ENCODE measurements around the gene PIK3CB.

PIK3CB gene

DNA sequence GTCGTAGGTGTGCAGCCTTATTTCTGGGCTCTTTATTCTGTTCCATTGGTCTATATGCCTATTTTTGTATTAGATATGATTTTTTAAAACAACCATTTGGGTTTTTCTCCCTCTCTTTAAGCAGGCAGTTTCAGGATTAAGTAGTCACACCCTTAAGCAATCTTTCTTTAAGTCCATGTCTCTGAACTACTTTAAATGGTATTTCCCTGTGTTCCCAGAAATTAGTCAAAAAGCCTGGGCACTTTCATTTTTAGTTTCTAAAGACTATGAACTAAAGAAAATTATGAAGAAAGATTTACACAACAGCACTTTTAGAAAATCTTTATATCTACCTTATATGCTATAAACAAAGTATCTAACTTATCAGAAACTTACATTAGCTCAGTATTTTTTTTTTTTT, 115.9 kb downstream of the PIK3CB start:
- Histone ChIP-seq H3K36me3 (ENCODE audit: insufficient read depth, low read length) (0 out of 2 replicates have a peak, but pooled peaks cover 5% of the 10 kb centered on the region), H3K4me2 (ENCODE audit: low read length) (no peak overlapping the region), H3K27me3 (ENCODE audit: insufficient read depth, low read length) (no peaks in the 10 kb centered on the region), H3K79me2 (ENCODE audit: insufficient read depth, low read length) (no peaks in the 10 kb centered on the region), H3K4me1 (ENCODE audit: insufficient read depth, low read length, severe bottlenecking) (no peaks in the 10 kb centered on the region), H2AFZ (ENCODE audit: low read length) (no peak overlapping the region), H3K4me3 (ENCODE audit: low read depth, low read length, poor library complexity, severe bottlenecking) (no peak overlapping the region), H3K9ac (ENCODE audit: low read length) (no peak overlapping the region), H3K9me3 (ENCODE audit: low read length) (no peaks in the 10 kb centered on the region), H3K9me2 (ENCODE audit: low read depth, low read length) (no peaks in the 10 kb centered on the region), H3F3A (ENCODE audit: insufficient read depth, low read length) (no peaks in the 10 kb centered on the region), H3K27ac (ENCODE audit: low read depth, low read length, poor library complexity, severe bottlenecking) (no peak overlapping the region), H4K20me1 (ENCODE audit: insufficient read depth, low read length) (no peaks in the 10 kb centered on the region)
- TF ChIP-seq EZH2 (IDR thresholded peaks at IDR 0.05; ENCODE audit: borderline replicate concordance, low read length) = no peak
- TF ChIP-seq, protein P1, sequence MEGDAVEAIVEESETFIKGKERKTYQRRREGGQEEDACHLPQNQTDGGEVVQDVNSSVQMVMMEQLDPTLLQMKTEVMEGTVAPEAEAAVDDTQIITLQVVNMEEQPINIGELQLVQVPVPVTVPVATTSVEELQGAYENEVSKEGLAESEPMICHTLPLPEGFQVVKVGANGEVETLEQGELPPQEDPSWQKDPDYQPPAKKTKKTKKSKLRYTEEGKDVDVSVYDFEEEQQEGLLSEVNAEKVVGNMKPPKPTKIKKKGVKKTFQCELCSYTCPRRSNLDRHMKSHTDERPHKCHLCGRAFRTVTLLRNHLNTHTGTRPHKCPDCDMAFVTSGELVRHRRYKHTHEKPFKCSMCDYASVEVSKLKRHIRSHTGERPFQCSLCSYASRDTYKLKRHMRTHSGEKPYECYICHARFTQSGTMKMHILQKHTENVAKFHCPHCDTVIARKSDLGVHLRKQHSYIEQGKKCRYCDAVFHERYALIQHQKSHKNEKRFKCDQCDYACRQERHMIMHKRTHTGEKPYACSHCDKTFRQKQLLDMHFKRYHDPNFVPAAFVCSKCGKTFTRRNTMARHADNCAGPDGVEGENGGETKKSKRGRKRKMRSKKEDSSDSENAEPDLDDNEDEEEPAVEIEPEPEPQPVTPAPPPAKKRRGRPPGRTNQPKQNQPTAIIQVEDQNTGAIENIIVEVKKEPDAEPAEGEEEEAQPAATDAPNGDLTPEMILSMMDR (IDR thresholded peaks at IDR 0.05; ENCODE audit: low read length) = no peak

DNA sequence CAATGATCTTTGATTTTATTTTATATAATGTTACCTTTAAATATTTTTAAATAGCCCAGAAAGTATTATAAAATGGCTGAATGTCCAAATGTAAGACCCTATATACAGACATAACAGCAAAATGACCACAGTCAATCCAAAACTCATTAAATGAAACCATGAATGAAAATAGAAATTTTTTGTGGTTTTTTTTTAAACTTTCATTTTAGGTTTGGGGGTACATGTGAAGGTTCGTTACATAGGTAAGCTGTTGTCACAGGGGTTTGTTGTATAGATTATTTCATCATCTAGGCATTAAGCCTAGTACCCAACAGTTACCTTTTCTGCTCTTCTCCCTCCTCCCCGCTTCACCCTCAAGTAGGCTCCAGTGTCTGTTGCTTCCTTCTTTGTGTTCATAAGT, 117.4 kb downstream of the PIK3CB start:
- Histone ChIP-seq H3K4me2 (ENCODE audit: low read length) (no peak overlapping the region), H3K4me3 (ENCODE audit: low read depth, low read length, poor library complexity, severe bottlenecking) (no peak overlapping the region), H3K36me3 (ENCODE audit: insufficient read depth, low read length) (0 out of 2 replicates have a peak, but pooled peaks cover 11% of the 10 kb centered on the region), H3K9me3 (ENCODE audit: low read length) (no peaks in the 10 kb centered on the region), H3K27me3 (ENCODE audit: insufficient read depth, low read length) (no peaks in the 10 kb centered on the region), H2AFZ (ENCODE audit: low read length) (no peak overlapping the region), H3K9ac (ENCODE audit: low read length) (no peak overlapping the region), H4K20me1 (ENCODE audit: insufficient read depth, low read length) (no peaks in the 10 kb centered on the region), H3K4me1 (ENCODE audit: insufficient read depth, low read length, severe bottlenecking) (no peaks in the 10 kb centered on the region), H3F3A (ENCODE audit: insufficient read depth, low read length) (no peaks in the 10 kb centered on the region), H3K79me2 (ENCODE audit: insufficient read depth, low read length) (no peaks in the 10 kb centered on the region), H3K27ac (ENCODE audit: low read depth, low read length, poor library complexity, severe bottlenecking) (no peak overlapping the region), H3K9me2 (ENCODE audit: low read depth, low read length) (no peaks in the 10 kb centered on the region)
- TF ChIP-seq, protein P1 (IDR thresholded peaks at IDR 0.05; ENCODE audit: low read length) = no peak
- no peak for TF ChIP-seq EZH2 (IDR thresholded peaks at IDR 0.05; ENCODE audit: borderline replicate concordance, low read length)

DNA sequence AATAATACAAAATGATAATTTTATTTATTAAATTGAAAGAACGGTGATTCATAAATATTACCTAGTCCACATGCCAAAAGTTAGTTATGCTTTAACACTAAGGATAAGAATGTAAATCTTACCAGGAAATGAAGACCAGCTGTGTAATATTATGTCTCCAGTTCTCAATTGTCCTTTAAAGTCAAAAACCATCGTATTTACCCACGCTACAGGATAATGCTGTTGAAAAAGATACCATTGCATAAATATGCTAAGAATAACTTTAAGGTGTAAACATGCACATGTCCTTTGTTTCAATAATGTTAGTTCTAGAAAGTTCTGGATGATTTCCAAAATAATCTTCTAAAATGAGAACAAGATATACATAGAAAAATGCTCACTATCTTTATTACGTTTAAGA, 122.6 kb downstream of the PIK3CB start:
- Histone ChIP-seq H3K4me2 (ENCODE audit: low read length) (no peak overlapping the region), H3K36me3 (ENCODE audit: insufficient read depth, low read length) (0 out of 2 replicates have a peak, but pooled peaks cover 6% of the 10 kb centered on the region), H3K9ac (ENCODE audit: low read length) (no peak overlapping the region), H3K9me2 (ENCODE audit: low read depth, low read length) (no peaks in the 10 kb centered on the region), H2AFZ (ENCODE audit: low read length) (no peak overlapping the region), H3K79me2 (ENCODE audit: insufficient read depth, low read length) (no peaks in the 10 kb centered on the region), H3K27me3 (ENCODE audit: insufficient read depth, low read length) (no peaks in the 10 kb centered on the region), H4K20me1 (ENCODE audit: insufficient read depth, low read length) (no peaks in the 10 kb centered on the region), H3K27ac (ENCODE audit: low read depth, low read length, poor library complexity, severe bottlenecking) (no peak overlapping the region), H3K9me3 (ENCODE audit: low read length) (no peaks in the 10 kb centered on the region), H3K4me1 (ENCODE audit: insufficient read depth, low read length, severe bottlenecking) (no peaks in the 10 kb centered on the region), H3K4me3 (ENCODE audit: low read depth, low read length, poor library complexity, severe bottlenecking) (no peak overlapping the region), H3F3A (ENCODE audit: insufficient read depth, low read length) (no peaks in the 10 kb centered on the region)
- TF ChIP-seq EZH2 (IDR thresholded peaks at IDR 0.05; ENCODE audit: borderline replicate concordance, low read length) = no peak

DNA sequence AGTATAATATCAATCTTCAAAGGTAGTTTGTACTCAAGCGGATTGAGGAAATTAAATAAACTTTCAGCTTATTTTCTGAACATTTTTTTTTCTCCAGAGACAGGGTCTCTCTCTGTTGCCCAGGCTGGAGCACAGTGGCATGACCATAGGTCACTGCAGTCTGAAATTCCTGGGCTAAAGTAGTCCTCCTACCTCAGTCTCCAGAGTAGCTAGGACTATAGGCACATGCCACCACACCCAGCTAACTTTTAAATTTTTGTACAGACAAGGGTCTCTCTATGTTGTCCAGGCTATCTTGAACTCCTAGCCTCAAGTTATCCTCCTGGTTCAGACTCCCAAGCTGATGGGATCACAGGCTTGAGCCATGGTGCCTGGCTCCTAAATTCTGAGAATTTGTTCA, 129.1 kb downstream of the PIK3CB start:
- TF ChIP-seq, protein P1 (IDR thresholded peaks at IDR 0.05; ENCODE audit: low read length) = no peak
- TF ChIP-seq EZH2 (IDR thresholded peaks at IDR 0.05; ENCODE audit: borderline replicate concordance, low read length) = no peak
- no peaks in the 10 kb centered on the region for H3K4me1 ChIP-seq (ENCODE audit: insufficient read depth, low read length, severe bottlenecking)
- no peak overlapping the region for H3K4me3 ChIP-seq (ENCODE audit: low read depth, low read length, poor library complexity, severe bottlenecking)
- no peaks in the 10 kb centered on the region for H3F3A ChIP-seq (ENCODE audit: insufficient read depth, low read length)
- H3K9ac ChIP-seq (ENCODE audit: low read length) = no peak overlapping the region
- no peak overlapping the region for H3K27ac ChIP-seq (ENCODE audit: low read depth, low read length, poor library complexity, severe bottlenecking)
- no peaks in the 10 kb centered on the region for H3K79me2 ChIP-seq (ENCODE audit: insufficient read depth, low read length)
- H3K36me3 ChIP-seq (ENCODE audit: insufficient read depth, low read length) = peaks cover 7% of the 10 kb centered on the region; the same call in 1 of the 2 replicates
- no peaks in the 10 kb centered on the region for H3K9me2 ChIP-seq (ENCODE audit: low read depth, low read length)
- no peak overlapping the region for H2AFZ ChIP-seq (ENCODE audit: low read length)
- H3K27me3 ChIP-seq (ENCODE audit: insufficient read depth, low read length) = no peaks in the 10 kb centered on the region
- H4K20me1 ChIP-seq (ENCODE audit: insufficient read depth, low read length) = no peaks in the 10 kb centered on the region
- H3K9me3 ChIP-seq (ENCODE audit: low read length) = no peaks in the 10 kb centered on the region
- no peak overlapping the region for H3K4me2 ChIP-seq (ENCODE audit: low read length)

All from OCI-LY1 (cell line).